IPS-20b (cell line): ENCODE data around the gene RPP14.

Experiments used
- H3K27ac ChIP-seq: one replicate; pipeline ENCODE4 v1.5.1; 2013; ENCODE audit warnings: low read length
- H3K27me3 ChIP-seq: 2 replicates; pipeline ENCODE4 v1.6.1; 2013; ENCODE audit warnings: mild to moderate bottlenecking, low read length, inconsistent platforms; ENCODE audit not compliant: insufficient read depth
- H3K36me3 ChIP-seq: 2 replicates; pipeline ENCODE4 v1.6.1; 2013; ENCODE audit warnings: low read depth, mild to moderate bottlenecking, inconsistent platforms, low read length, moderate library complexity; ENCODE audit not compliant: insufficient read depth
- H3K4me1 ChIP-seq: 2 replicates; pipeline ENCODE4 v1.6.1; 2013; ENCODE audit warnings: mild to moderate bottlenecking, control low read depth, inconsistent platforms, low read length, moderate library complexity; ENCODE audit not compliant: insufficient read depth
- H3K4me3 ChIP-seq: 2 replicates; pipeline ENCODE4 v1.5.1; 2013; ENCODE audit warnings: mild to moderate bottlenecking, low read length, inconsistent platforms
- H3K9ac ChIP-seq: 2 replicates; pipeline ENCODE4 v1.6.1; 2013; ENCODE audit warnings: low read depth, mild to moderate bottlenecking, inconsistent platforms, low read length, moderate library complexity
- H3K9me3 ChIP-seq: 2 replicates; pipeline ENCODE4 v1.6.1; 2013; ENCODE audit warnings: mild to moderate bottlenecking, low read depth, low read length, inconsistent platforms; ENCODE audit not compliant: insufficient read depth

The RPP14 gene

DNA sequence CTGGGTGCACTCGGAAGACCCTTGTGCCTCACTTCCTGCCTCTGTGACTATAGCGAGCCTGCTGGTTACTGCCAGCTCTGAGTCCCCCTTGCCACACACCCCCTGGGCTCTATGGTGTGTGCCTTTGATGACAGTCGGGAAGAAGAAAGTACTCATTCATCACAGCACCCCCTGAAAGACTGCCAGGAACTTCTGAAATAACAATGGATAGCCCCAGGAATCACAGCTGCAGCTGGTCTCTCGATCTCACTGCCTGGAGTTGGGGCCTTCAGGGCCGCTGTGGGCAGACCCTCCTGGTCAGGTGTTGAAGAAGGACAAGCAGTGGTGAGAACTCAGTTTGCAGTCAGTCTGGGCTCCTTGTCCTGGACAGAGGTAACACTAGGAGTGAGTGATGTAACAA, 9.8 kb upstream of the RPP14 start:
- peaks cover 2% of the 10 kb centered on the region; the same call in 1 of the 2 replicates for H3K27me3 ChIP-seq
- H3K27ac ChIP-seq = no peak overlapping the region
- no peaks in the 10 kb centered on the region for H3K36me3 ChIP-seq
- H3K4me3 ChIP-seq = no peak overlapping the region
- no peaks in the 10 kb centered on the region for H3K9me3 ChIP-seq
- H3K4me1 ChIP-seq = no peaks in the 10 kb centered on the region
- H3K9ac ChIP-seq = no peak overlapping the region

DNA sequence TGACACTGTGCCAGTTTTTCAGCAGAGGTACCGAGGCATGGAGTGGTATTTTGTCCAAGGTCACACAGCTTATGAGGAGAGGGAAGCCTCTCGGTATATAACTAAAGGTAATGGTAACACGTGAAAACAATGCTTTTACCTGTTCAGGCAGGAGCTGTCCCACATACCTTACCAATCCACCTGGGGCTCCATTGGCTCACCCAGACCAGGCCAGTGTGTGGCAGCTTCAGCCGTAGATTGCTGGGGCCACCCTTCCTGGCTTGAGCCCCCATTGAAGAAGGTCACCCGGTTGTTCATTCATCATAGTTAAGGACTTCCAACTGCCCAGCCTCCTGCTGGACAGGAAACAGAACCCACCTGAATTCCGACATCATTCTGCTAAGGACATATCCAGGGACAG, 9.2 kb upstream of the RPP14 start:
- H3K4me3 ChIP-seq = no peak overlapping the region
- H3K27me3 ChIP-seq = peaks cover 8% of the 10 kb centered on the region
- H3K9me3 ChIP-seq = no peaks in the 10 kb centered on the region
- H3K36me3 ChIP-seq = no peaks in the 10 kb centered on the region
- no peak overlapping the region for H3K9ac ChIP-seq
- no peak overlapping the region for H3K27ac ChIP-seq
- H3K4me1 ChIP-seq = no peaks in the 10 kb centered on the region

DNA sequence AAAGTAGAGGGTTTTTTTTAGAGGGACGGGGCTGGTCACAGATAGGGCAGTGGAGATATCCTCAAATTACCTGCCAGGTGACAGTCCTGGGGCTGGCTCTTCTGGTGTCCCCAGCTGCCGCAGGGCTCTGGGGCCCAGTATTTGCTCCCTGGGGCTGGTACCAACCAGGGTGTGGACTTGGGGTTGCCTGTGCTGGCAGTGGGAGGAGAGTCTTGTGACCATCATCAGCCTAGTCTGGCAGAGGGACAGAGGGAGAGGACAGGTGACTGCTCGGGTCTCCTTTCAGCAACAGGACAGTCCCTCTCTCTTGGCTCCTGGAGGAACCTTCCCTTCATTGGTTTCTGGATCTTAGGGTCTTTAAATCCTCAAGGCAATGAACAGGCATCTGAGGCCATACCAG, 7.9 kb upstream of the RPP14 start:
- no peak overlapping the region for H3K27ac ChIP-seq
- no peaks in the 10 kb centered on the region for H3K4me1 ChIP-seq
- peaks cover 17% of the 10 kb centered on the region for H3K27me3 ChIP-seq
- no peak overlapping the region for H3K4me3 ChIP-seq
- no peaks in the 10 kb centered on the region for H3K9me3 ChIP-seq
- no peak overlapping the region for H3K9ac ChIP-seq
- H3K36me3 ChIP-seq = no peaks in the 10 kb centered on the region

DNA sequence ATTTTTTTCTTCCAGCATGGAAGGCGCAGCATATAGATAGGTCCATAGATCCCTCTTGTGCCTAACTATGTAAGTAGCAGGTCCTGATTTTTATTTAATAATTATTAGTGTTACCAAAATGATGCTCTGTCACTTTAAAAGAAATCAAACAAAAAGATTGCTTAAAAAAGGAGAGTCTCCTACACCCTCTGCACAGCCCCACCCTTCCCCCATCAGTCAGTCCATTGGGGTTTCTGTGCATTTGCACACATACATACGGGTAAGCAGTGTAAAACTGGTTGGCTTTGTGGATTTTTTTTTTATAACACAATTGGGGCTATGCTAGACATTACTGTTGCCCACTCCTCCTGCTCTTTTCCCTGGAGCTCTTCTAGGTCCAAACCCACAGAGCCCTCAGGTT, 7.0 kb upstream of the RPP14 start:
- H3K4me1 ChIP-seq = no peaks in the 10 kb centered on the region
- no peak overlapping the region for H3K9ac ChIP-seq
- no peaks in the 10 kb centered on the region for H3K36me3 ChIP-seq
- no peaks in the 10 kb centered on the region for H3K9me3 ChIP-seq
- no peak overlapping the region for H3K27ac ChIP-seq
- H3K4me3 ChIP-seq = no peak overlapping the region
- H3K27me3 ChIP-seq = peaks cover 17% of the 10 kb centered on the region

DNA sequence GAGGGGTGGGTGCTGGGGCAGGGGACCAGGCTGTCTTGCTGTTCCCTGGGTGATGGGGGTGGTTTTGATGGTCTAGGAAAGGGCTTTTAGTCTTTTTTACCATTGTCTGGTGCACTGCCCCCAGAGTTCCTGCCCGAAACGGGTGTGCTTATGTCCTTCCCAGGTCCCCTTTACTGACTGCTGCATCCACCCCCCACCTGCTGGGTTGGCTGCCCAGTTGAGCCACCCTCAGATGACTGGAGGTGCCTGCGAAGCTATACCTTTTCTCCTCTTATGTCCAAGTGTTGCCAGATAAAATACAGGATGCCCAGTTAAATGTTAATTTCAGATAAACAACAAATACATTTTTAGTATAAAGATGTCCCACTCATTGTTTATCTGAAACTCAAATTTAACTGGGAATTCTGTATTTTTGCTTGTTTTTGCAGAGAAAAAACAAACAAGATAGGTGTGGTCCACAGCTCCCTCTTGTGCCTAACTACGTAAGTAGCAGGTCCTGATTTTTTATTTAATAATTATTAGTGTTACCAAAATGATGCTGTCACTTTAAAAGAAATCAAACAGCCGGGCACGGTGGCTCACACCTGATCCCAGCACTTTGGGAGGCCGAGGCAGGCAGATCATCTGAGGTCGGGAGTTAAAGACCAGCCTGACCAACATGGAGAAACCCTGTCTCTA, 6.1 kb upstream of the RPP14 start:
- Histone ChIP-seq H3K36me3 (no peaks in the 10 kb centered on the region), H3K9ac (no peak overlapping the region), H3K9me3 (no peaks in the 10 kb centered on the region), H3K27ac (no peak overlapping the region), H3K4me3 (no peak overlapping the region), H3K4me1 (no peaks in the 10 kb centered on the region), H3K27me3 (peaks cover 17% of the 10 kb centered on the region)

DNA sequence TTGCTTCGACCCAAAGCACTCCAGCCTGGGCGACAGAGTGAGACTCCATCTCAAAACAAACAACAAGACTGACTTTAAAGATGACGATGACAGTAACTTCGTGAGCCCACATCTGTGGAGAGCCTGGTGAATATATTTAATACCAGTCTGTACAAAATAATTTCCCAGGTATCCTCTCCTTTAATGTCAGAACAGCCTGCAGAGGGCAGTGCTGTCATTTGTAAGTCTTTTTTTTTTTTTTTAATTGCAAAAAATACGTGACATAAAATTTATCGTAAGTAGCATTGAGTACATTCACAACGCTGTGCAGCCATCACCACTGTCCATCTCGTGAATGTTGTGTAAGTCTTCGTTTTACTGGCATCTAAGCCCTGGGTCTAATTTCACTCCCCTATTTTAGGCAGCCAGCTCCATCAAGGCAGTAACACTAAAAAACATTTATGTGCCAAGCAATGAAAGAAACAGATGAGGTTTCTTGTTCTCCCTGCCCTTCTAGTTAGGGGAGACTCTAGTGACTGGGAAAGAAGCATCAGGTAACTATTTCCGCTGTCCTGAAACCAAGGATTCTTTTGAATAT, 1.7 kb downstream of the RPP14 start:
- Histone ChIP-seq H3K4me3 (peak overlapping the region; percentile 98), H3K27ac (no peak overlapping the region), H3K27me3 (no peaks in the 10 kb centered on the region), H3K9me3 (no peaks in the 10 kb centered on the region), H3K36me3 (peaks cover 46% of the 10 kb centered on the region), H3K9ac (peak overlapping the region; percentile 96; the same call in 1 of the 2 replicates), H3K4me1 (no peaks in the 10 kb centered on the region; the same call in 1 of the 2 replicates)

DNA sequence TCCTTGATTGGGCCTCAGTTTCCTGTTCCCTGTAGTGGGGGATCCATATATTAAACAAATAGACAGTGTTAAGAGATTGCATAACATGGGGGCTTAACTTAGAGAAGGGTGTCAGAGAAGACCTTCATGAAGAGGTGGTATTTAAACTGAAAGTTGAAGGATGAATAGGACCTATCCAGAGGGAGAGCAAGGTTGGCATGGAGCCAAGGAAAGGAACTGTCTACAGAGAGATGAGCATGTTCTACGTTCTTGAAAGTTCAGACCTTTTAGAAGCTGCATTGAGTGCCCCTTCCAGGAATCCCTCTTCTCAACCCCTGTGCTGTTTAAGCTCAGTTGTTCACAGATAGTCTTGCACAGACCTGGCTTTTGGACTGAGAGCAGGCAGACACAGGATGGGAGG, 2.7 kb downstream of the RPP14 start:
- no peak overlapping the region for H3K9ac ChIP-seq
- H3K4me1 ChIP-seq = no peaks in the 10 kb centered on the region; the same call in 1 of the 2 replicates
- no peak overlapping the region for H3K4me3 ChIP-seq
- H3K27ac ChIP-seq = no peak overlapping the region
- no peaks in the 10 kb centered on the region for H3K27me3 ChIP-seq
- H3K36me3 ChIP-seq = peaks cover 56% of the 10 kb centered on the region
- H3K9me3 ChIP-seq = no peaks in the 10 kb centered on the region

DNA sequence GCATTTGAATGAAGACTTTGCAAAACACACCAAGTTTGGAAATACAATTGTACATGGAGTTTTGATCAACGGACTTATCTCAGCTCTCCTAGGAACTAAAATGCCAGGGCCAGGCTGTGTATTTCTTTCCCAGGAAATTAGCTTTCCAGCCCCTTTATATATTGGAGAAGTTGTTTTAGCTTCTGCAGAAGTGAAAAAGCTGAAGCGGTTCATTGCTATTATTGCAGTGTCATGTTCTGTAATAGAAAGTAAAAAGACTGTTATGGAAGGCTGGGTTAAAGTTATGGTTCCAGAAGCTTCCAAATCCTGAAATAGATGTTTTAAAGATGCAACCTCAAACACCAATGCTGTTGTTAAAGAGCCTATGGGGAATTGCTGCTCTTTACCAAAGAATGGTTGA, 11.8 kb downstream of the RPP14 start:
- Histone ChIP-seq H3K9me3 (no peaks in the 10 kb centered on the region), H3K4me1 (peaks cover 12% of the 10 kb centered on the region; the same call in 1 of the 2 replicates), H3K36me3 (peaks cover 61% of the 10 kb centered on the region)

DNA sequence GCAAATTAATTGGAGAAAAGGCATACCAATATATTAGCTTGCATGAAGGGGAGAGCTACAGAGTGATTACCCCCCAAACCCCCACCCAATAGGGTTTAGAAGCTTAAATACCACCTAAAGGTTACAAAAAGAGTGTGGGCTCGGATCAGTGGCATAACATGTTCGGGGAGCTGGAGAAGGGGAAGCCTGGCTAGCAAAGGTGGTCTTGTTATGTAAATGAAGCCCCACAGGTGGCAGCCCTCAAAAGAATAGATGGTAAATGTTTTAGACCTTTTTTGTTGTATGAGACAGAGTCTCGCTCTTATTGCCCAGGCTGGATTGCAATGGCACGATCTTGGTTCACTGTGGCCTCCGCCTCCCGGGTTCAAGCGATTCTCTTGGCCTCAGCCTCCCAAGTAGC, 15.7 kb downstream of the RPP14 start:
- Histone ChIP-seq H3K36me3 (peaks cover 25% of the 10 kb centered on the region), H3K4me3 (peak overlapping the region; percentile 23; the same call in 1 of the 2 replicates), H3K4me1 (peaks cover 12% of the 10 kb centered on the region; the same call in 1 of the 2 replicates), H3K9ac (peak overlapping the region; percentile 7; the same call in 1 of the 2 replicates), H3K27ac (peak overlapping the region; percentile 59), H3K9me3 (no peaks in the 10 kb centered on the region), H3K27me3 (no peaks in the 10 kb centered on the region)

More for the DNA sequence above, 11.8 kb downstream of the RPP14 start:
- no peak overlapping the region for H3K4me3 ChIP-seq
- H3K27ac ChIP-seq = no peak overlapping the region
- no peak overlapping the region for H3K9ac ChIP-seq
- no peaks in the 10 kb centered on the region for H3K27me3 ChIP-seq

DNA sequence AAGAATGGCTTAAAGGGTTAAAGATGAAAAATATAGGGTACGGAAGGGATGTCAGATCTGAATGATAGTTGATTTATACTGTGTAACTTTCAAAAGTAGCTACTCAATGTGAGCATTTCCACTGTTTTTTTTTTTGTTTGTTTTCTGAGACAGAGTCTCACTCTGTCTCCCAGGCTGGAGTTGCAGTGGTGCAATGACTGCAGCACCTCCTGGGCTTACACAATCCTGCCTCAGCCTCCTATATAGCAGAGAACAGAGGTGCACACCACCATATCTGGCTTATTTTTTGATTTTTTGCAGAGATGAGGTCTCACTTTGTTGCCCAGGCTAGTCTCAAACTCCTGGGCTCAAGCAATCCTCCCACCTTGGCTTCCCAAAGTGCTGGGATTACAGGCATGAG, 16.7 kb downstream of the RPP14 start:
- Histone ChIP-seq H3K9ac (no peak overlapping the region), H3K27ac (peak overlapping the region; percentile 59), H3K9me3 (no peaks in the 10 kb centered on the region), H3K27me3 (no peaks in the 10 kb centered on the region), H3K4me1 (peaks cover 12% of the 10 kb centered on the region; the same call in 1 of the 2 replicates), H3K36me3 (peaks cover 15% of the 10 kb centered on the region), H3K4me3 (no peak overlapping the region)

DNA sequence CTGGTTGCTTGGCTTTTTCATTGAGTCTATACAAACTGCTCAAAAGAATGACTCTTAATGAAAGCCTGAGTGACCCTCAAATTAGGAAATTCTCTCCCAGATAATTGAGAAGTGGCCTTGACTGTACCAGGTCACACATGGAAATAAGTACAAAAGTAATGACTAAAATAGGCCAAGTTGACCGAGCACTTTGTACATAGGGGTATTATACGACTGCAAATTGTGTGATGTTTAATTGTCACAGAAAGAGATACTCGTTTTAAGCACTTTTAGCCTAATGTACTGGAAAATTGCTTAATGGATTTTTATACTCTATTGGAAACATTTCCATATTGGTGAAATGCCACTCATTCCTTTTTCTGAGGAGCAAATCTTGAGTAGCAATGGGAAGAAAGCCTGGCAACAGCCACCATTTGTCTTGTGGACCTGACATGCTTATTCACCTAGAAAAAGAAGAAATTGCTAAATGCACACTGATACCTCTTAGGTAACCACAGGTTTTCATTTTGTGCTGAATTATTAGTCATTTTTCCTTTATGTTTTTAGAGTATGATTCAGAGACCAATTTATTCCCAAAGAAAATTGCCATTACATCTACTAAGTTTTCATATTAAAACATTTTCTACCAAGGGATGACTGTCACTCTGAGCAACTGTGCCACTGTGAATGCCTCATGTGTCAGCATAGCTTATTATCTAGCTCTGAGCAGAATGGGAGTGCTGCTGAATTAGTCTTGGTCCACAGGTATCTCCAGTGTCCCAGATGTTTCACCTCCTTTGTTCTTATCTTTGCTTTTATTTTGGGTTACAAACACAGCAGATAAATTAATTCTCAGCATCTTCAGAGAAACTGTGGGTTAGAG, 17.7 kb downstream of the RPP14 start:
- H3K4me1 ChIP-seq = peaks cover 12% of the 10 kb centered on the region; the same call in 1 of the 2 replicates
- H3K27ac ChIP-seq = no peak overlapping the region

More for the DNA sequence above, 17.7 kb downstream of the RPP14 start:
- Histone ChIP-seq H3K4me3 (no peak overlapping the region), H3K27me3 (no peaks in the 10 kb centered on the region), H3K36me3 (peaks cover 6% of the 10 kb centered on the region; the same call in 1 of the 2 replicates), H3K9ac (no peak overlapping the region), H3K9me3 (no peaks in the 10 kb centered on the region)
